Coronary artery (tissue), 2 donors: ENCODE data around the gene ACTN1.

Experiments used
- DNase-seq: peaks from one replicate; pipeline ENCODE4 v3.0.0-alpha.2; 2017; ENCODE audit warnings: low spot score
- H3K27ac ChIP-seq, 2 donors: fragments of 200-600 bp; sonication (generic); one replicate each; pipeline ENCODE4 v1.5.1; 2016 to 2019
- H3K4me3 ChIP-seq: fragments of 200-600 bp; sonication (generic); 2 replicates; pipeline ENCODE4 v1.5.1; 2016; ENCODE audit warnings: mild to moderate bottlenecking, moderate library complexity
- TF ChIP-seq, protein P1 (sequence below): fragments of 200-600 bp; sonication (generic); IDR thresholded peaks from one replicate; pipeline ENCODE4 v1.5.1; 2019; ENCODE audit warnings: antibody characterized with exemption

Gene ACTN1

DNA sequence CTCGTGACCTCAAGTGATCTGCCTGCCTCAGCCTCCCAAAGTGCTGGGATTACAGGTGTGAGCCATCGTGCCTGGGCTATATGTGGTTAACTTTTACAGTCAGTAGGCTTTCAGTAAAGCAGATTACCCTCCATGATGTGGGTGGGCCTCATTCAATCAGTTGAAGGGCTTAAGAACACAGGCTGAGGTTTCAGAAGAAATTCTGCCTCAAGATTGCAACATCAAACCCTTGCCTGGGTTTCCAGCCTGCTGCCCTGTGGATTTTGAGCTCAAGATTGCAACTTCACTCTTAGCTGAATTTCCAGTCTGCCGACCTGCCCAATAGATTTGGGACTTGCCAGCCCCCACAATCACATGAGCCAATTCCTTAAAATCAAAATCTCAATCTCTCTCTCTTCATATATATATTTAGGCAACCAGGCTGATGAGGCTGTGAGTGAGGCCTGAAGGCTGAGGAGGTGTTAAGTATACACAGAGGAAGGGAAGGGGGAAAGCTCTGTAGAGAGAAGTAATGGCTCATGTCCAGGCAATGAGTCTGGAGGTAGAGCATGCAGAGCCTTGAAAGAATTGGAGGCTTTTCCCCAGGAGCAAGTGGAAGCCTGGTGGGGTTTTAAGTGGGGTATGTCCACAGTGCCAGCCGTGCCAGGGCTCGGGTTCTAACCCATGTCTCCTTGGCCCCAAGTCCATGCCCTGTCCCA lies 33.3 kb upstream of the ACTN1 start:
- Histone ChIP-seq H3K4me3 (no peak overlapping the region), H3K27ac (no peak overlapping the region)
- no peak for DNase-seq
- TF ChIP-seq, protein P1, sequence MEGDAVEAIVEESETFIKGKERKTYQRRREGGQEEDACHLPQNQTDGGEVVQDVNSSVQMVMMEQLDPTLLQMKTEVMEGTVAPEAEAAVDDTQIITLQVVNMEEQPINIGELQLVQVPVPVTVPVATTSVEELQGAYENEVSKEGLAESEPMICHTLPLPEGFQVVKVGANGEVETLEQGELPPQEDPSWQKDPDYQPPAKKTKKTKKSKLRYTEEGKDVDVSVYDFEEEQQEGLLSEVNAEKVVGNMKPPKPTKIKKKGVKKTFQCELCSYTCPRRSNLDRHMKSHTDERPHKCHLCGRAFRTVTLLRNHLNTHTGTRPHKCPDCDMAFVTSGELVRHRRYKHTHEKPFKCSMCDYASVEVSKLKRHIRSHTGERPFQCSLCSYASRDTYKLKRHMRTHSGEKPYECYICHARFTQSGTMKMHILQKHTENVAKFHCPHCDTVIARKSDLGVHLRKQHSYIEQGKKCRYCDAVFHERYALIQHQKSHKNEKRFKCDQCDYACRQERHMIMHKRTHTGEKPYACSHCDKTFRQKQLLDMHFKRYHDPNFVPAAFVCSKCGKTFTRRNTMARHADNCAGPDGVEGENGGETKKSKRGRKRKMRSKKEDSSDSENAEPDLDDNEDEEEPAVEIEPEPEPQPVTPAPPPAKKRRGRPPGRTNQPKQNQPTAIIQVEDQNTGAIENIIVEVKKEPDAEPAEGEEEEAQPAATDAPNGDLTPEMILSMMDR, result no peak

DNA sequence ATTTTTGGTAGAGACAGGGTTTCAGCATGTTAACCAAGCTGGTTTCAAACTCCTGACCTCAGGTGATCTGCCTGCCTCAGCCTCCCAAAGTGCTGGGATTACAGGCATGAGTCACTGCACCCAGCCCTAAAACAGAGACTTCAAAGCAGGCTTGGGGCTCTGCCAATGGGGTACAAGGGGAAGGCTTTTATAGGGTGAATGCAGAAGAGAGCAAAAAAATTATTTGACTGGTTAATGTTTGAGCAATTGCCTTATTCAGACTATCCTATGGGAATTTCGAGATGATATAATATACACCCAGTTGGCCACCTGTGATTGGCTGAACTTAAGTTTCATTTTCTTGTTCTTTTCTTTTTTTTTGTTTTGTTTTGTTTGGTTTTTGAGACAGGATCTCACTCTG lies 31.5 kb upstream of the ACTN1 start:
- H3K4me3 ChIP-seq, result no peak overlapping the region
- TF ChIP-seq, protein P1, result no peak
- DNase-seq, result no peak
- no peak overlapping the region for H3K27ac ChIP-seq

DNA sequence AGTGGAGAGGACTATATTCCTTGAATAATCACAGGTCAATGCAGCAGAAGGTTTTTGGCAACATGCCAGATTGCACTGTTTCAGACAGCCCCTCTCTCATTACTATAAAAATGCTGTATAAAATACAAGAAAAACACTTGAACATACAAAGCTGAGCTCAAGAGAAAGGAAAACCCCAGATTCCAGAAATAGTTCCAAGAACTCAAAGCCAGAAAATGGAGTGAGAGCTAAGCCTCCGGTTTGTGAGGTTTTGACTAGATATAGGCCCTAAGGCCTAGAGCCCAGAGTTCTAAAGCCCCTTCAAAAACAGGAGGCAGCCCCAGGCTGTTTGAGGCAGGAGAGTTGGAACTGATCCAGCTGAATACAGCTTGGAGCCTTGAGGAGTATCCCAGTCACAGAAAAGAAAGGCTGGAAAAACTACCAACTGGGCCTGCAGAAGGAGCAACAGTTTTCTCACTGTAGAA lies 29.4 kb upstream of the ACTN1 start:
- H3K4me3 ChIP-seq, result no peak overlapping the region
- peak overlapping the region; percentile 35 to 77 for H3K27ac ChIP-seq
- no peak for DNase-seq
- TF ChIP-seq, protein P1, result no peak

DNA sequence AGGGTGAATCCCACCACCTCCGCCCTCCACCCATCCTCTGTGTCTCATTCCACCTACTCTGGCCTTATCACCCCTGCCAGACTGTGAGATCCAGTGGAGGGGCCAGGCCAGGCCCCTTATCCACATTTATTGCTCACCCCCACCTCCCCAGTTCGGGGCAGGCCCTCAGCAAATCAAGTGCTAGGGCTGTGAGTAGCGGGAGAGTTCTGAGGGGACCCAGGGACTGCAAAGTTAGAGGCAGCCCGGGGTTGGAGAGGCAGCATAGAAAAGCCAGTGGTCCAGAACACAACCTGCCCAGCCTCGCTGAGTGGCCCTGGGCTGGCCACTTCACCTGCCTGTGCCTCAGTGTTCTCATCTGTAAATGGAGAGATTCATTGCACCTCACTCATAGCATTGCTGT lies 27.2 kb upstream of the ACTN1 start:
- H3K27ac ChIP-seq, result peak overlapping the region; percentile 80 to 89
- TF ChIP-seq, protein P1, result no peak
- no peak for DNase-seq
- no peak overlapping the region for H3K4me3 ChIP-seq

DNA sequence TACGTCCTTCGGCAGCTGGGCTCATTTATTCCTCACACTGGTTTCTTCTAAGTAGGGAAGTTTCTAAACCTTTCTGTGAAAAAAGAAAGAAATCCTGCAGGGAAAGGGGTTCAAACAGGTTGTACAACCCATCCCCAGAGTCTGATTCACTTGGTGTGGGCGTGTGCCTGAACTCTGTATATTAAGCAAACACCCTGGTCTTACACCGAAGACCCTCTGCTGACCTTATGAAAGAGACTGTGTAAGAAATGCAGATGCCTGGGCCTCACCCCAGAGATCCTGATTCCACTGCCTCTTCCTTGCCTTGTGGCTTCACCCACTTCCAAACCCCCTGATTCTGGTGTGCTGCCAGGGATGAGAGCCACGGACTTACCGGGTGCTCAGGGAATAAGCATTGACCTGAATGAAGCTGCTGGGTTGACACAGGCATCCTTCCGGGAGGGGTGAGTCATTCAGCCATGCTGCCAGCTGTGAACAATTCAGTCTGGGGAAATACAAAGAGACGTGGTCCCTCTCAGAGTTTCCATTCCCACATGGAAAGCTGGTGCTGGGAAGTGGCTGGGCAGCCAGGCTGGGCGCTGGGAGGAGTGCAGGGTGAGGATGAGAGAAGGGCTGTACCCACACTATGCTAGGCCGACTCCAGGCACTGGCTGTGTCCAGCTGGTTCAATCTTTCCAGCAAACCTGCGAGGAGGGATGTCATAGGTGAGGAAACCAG lies 26.5 kb upstream of the ACTN1 start:
- DNase-seq, result peak; percentile 94
- TF ChIP-seq, protein P1, result no peak
- Histone ChIP-seq H3K4me3 (no peak overlapping the region), H3K27ac (peak overlapping the region; percentile 80 to 89)

DNA sequence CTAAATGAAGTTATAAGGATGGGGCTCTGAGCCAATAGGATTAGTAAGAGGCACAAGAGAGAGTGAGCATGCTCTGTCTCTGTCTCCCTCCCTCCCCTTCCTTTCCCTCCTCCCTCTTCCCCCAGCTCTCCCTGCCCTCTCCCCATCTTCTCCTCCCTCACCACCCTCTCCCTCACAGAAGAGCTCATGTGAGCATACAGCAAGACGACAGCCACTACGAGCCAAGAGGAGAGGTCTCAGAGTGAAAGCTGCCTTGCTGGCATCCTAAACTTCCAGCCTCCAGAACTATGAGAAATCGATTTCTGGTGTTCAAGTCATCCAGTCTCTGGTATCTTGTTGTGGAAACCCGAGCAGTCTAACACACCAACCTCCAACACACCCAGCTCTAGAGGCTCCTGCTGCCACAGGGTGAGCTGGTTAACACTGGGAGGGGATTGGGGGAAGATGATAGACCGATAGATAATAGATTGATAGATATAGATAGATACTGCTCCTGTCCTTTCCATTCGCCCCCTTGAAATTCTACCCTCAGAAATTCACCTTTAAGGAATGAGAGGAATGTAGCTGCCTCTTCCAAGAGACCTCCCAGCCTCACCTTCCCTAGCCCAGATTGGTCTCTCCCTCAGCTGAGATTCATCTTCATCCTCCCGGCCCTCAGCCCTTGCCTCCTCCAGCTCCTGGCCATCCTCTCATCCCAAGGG lies 25.8 kb upstream of the ACTN1 start:
- Histone ChIP-seq H3K27ac (peak overlapping the region; percentile 80 to 89), H3K4me3 (no peak overlapping the region)
- DNase-seq, result no peak
- TF ChIP-seq, protein P1, result no peak
